GM10266 (cell line): ENCODE data around the gene WNK4.

Experiments used
- DNase-seq: peaks from one replicate; pipeline ENCODE4 v3.0.0; 2012; ENCODE audit errors: extremely low spot score
- TF ChIP-seq, protein P1 (sequence below): IDR thresholded peaks from 2 replicates; pipeline ENCODE4 v1.5.1; 2012; ENCODE audit warnings: mild to moderate bottlenecking, low read depth; ENCODE audit not compliant: control insufficient read depth, insufficient read depth; ENCODE audit errors: missing control alignments

Gene WNK4

DNA sequence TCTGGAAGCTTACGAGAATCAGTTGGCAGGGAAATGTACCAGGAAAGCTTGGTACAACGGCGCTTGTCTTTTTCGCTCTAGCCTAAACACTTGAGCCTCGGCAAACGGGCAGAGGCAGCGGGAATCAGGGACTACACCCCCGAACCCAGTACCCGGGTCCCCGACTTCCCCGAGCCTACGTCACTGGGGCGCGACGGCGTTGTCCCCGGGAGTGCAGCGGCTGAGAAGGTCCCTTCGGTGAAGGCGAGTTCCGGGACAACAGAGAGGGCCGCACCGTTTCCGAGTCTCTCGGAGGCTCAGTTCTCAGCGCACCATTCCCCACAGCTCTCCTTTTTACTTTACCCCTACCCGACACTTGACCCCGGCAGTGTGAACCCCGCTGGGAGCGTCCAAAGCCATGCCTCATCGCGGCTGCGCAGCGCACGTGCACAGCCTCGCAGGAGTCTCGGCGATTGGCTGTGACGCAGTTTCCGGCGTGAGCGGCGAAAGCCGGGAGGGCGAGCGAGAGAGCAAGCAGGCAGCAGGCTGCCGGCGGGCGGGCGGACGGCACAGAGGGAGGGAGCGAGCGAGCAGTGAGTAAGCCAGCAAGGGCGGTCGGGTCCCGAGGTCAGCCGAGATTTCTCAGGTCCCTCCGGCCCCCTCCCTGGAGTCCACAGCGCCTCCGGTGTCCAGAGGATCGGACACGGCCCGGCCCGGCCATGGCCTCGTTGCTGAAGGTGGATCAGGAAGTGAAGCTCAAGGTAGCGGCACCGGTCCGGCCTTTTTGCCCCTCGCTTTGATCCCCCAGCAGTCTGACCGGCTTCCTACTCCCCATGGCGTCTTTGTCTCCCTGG lies 52.7 kb downstream of the WNK4 start, which contains the start of gene PSME3:
Gene PSME3 (plus strand): TSS at position 464 of the 833 bp plus-strand sequence. CDS start 235 bp downstream, at position 699.
- TF ChIP-seq, protein P1, sequence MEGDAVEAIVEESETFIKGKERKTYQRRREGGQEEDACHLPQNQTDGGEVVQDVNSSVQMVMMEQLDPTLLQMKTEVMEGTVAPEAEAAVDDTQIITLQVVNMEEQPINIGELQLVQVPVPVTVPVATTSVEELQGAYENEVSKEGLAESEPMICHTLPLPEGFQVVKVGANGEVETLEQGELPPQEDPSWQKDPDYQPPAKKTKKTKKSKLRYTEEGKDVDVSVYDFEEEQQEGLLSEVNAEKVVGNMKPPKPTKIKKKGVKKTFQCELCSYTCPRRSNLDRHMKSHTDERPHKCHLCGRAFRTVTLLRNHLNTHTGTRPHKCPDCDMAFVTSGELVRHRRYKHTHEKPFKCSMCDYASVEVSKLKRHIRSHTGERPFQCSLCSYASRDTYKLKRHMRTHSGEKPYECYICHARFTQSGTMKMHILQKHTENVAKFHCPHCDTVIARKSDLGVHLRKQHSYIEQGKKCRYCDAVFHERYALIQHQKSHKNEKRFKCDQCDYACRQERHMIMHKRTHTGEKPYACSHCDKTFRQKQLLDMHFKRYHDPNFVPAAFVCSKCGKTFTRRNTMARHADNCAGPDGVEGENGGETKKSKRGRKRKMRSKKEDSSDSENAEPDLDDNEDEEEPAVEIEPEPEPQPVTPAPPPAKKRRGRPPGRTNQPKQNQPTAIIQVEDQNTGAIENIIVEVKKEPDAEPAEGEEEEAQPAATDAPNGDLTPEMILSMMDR = no peak
- DNase-seq = peak; percentile 89

DNA sequence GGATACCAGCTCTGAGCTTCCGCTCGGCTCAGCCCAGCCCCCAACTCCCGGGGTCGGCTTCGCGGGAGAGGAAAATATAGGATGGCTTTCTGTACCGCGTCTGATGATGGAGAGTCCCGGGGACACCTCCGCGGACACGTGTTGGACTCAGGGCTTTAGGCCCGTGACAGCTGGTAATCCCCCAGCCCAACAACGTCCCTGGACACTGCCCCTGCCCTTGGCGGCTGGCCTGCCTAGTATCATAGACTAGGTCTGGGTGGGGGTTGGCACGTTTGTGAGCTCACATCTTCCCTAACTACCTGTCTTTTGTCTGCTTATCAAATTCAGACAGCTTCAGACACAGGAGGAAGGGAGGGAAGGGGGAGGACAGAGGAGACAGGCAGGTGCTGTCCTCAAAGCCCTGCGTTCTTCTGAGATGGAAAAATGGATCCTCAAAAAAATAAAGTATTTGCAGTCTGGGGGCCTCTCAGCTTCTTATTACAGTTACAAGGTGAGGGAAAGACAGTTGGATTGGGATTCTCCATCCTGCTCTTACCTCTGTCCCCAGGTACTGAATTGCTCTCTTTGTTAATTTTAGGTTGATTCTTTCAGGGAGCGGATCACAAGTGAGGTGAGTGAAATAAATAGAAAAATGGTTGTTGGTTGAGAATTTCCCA lies 53.5 kb downstream of the WNK4 start:
- TF ChIP-seq, protein P1 = no peak

DNA sequence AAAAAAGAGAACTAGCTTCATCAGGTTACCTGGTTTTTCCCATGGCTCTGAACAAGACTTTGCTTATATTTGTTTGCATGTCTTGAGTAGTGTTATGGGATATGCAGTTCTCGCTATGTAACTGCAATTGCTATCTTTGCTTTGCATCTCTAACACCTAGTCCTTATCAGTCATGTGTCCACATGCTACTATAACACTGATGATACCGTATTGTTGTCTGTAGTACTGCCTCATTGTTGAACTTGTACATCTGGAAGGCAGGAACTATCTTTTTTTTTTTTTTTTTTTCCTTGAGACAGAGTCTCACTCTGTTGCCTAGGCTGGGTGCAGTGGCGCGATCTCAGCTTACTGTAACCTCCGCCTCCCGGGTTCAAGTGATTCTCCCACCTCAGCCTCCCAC lies 55.3 kb downstream of the WNK4 start:
- DNase-seq = no peak
- TF ChIP-seq, protein P1 = no peak

More for the DNA sequence above, 53.5 kb downstream of the WNK4 start:
- no peak for DNase-seq

DNA sequence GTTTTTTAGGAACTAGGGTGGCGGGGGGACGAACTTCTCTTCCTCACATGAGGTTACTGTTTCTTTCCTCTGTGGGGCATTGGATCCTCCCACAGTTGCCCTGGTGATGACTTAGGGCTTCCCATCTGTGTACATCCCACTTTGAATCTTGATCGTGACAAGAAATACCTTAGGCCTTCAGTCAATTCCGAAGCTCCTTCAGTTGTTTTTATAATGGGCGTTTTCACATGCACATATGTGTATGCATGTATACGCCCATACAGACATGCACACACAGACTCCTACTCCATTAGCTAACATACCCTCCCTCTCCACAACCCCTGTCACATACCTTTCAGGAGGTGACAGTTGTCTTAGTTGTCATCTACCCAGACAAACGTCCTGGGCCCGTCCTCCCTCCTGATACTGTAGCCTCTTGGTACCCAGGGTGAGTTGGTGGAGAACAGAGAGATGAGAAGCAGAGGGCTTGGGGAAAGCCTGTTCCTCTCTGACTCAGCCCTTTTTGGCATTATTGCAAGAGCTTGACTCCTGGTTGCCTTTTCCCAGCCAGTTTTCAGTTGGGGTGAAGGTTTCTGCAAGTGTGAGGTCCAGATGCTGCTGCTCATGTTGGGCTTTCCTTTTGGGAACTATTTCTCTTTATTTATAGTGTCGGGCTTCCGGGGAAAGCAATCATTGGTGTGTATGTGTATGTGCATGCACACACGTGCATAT lies 61.7 kb downstream of the WNK4 start:
- TF ChIP-seq, protein P1 = no peak
- DNase-seq = no peak

DNA sequence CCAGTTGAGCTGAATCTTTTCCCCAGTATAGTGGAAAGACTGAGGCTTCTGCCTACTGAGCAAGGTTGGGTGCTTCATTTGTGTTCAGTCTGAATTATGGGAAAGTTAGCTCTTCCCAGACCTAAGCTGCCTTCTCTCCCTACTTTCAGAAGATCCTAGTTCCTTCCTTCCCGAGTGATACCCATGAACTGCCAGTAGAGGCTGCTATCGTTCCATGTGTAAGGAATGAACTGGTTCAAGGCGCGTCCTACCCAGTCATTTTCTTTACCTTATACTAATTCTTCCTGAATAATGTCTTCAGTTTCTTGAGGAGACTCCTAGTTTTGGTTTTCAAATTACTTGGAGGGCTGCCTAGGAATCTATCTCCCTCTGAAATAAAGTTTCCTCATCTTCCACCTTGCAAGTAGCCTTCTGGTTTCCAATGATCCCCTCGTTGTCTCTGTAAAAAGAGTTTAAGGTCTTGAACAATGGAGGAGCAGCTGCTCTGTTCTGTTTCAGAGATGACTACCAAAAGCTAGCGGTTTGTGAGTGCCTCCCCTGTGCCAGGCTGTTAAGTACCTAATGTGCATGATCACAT lies 63.0 kb downstream of the WNK4 start:
- no peak for DNase-seq

DNA sequence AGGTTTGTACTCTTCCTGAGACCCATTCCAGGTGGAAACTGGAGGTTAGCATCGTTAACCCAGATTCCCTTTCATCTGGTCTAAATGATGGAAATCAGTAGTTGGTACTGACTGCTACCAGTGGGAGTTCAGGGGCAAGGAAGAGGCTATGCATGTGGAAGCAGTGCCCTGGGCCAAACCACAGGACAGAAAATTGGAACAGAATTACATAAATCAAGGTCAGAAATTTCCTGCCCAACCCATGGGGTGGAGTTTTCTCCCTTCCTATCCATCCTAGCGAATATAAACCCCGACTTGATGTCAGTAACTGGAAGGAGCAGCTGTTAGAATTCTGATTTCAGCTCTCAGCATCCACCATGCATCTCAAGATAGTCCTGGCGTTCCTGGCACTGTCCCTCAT lies 63.9 kb downstream of the WNK4 start, which contains the start of gene AOC2:
Gene AOC2 (plus strand): TSS at position 310 of the 400 bp plus-strand sequence. CDS start 47 bp downstream, at position 357.
- TF ChIP-seq, protein P1 = no peak
- no peak for DNase-seq

More for the DNA sequence above, 63.0 kb downstream of the WNK4 start:
- TF ChIP-seq, protein P1 = peak; percentile 68
